ENCODE measurements around the gene ENHO. TPM values are rescaled to one million over a fixed set of nuclear protein-coding genes. Genes with fewer than 3 reads are reported as not detected.

Gene ENHO
- total RNA-seq, 2 donors from 2014 or later: 0.75 TPM; not detected in 1

DNA sequence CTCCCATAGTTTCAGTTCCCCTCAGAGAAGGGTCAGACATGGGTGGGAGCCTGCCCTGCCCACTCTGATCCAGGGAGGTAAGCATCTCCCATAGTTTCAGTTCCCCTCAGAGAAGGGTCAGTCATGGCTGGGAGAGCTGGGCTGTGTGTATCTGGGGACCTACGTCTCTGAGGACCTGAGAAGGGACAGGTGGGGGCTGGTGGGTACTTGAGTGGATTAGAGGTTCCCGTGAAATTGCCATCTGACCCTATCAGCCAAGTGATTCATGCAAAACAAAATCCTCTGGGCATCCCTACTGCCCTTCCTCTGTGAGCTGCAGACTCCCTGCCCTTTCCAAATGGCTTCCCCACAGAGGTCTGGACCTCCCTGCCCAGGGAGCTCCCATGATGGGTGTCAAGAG is 3.9 kb downstream of the ENHO start:
- Histone ChIP-seq H3K27ac (no peak overlapping the region), H3K9me3 (no peaks in the 10 kb centered on the region), H3K27me3 (no peaks in the 10 kb centered on the region), H3K4me3 (no peak overlapping the region), H3K4me1 (peaks cover 0 to 10% of the 10 kb centered on the region in 2 donors), H3K36me3 (no peaks in the 10 kb centered on the region)
- DNase-seq (ENCODE audit: low spot score): no peak
- TF ChIP-seq, protein P1, sequence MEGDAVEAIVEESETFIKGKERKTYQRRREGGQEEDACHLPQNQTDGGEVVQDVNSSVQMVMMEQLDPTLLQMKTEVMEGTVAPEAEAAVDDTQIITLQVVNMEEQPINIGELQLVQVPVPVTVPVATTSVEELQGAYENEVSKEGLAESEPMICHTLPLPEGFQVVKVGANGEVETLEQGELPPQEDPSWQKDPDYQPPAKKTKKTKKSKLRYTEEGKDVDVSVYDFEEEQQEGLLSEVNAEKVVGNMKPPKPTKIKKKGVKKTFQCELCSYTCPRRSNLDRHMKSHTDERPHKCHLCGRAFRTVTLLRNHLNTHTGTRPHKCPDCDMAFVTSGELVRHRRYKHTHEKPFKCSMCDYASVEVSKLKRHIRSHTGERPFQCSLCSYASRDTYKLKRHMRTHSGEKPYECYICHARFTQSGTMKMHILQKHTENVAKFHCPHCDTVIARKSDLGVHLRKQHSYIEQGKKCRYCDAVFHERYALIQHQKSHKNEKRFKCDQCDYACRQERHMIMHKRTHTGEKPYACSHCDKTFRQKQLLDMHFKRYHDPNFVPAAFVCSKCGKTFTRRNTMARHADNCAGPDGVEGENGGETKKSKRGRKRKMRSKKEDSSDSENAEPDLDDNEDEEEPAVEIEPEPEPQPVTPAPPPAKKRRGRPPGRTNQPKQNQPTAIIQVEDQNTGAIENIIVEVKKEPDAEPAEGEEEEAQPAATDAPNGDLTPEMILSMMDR (IDR thresholded peaks at IDR 0.05): no peak

- H3K27me3 ChIP-seq: no peaks in the 10 kb centered on the region
- no peaks in the 10 kb centered on the region for H3K9me3 ChIP-seq
- TF ChIP-seq, protein P1 (IDR thresholded peaks at IDR 0.05): no peak
- H3K36me3 ChIP-seq: no peaks in the 10 kb centered on the region
- H3K27ac ChIP-seq: no peak overlapping the region
- peaks cover 0 to 5% of the 10 kb centered on the region in 2 donors for H3K4me1 ChIP-seq
- H3K4me3 ChIP-seq: no peak overlapping the region
- no peak for DNase-seq (ENCODE audit: low spot score)
Observed at GRCh38 chr9:34518110-34518616, 4.6 kb downstream of the ENHO start.

DNA sequence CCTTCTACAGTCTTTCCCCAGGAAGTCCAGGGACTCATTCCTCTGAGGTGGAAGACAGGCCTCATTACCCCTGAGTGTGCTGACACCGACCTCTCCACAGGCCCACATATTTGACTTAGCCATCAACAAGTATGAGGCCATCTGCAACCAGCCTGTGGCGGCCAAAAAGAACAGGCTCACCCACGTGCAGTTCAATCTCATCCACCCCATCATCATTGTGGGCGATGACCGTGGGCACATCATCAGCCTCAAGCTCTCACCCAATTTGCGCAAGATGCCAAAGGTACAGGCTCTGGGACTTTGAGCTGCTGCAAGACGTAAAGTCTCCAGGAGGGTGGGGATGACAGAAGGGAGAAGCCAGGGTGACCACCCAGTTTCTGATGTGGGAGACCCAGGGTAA is 5.6 kb downstream of the ENHO start:
- no peak for DNase-seq (ENCODE audit: low spot score)
- Histone ChIP-seq H3K27ac (no peak overlapping the region), H3K4me1 (no peaks in the 10 kb centered on the region), H3K9me3 (no peaks in the 10 kb centered on the region), H3K27me3 (no peaks in the 10 kb centered on the region), H3K4me3 (no peak overlapping the region), H3K36me3 (no peaks in the 10 kb centered on the region)
- TF ChIP-seq, protein P1 (IDR thresholded peaks at IDR 0.05): no peak

DNA sequence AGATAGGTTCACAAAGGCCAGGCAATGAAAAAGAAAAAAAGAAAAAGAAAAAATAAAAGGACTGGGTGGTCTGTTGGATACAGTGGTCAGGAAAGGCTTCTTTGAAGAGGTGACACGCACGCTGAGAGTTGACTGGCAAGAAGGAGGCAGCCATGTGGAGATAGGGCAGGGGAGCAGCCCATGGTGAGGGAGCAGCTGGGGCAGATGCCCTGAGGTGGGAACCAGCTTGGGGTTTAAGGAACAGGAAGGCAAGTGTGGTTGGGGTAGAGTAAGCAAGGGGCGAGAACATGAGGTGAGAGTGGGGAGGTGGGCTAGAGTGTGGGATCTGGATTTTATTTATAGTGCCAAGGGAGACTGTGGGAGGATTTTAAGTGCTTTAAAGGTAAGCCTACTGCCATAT is 6.8 kb downstream of the ENHO start:
- TF ChIP-seq, protein P1 (IDR thresholded peaks at IDR 0.05): no peak
- Histone ChIP-seq H3K27ac (no peak overlapping the region), H3K4me1 (no peaks in the 10 kb centered on the region), H3K4me3 (no peak overlapping the region), H3K9me3 (no peaks in the 10 kb centered on the region), H3K36me3 (no peaks in the 10 kb centered on the region), H3K27me3 (no peaks in the 10 kb centered on the region)
- no peak for DNase-seq (ENCODE audit: low spot score)

GRCh38 chr9:34514816-34515215 is 8.0 kb downstream of the ENHO start:
- Histone ChIP-seq H3K36me3 (no peaks in the 10 kb centered on the region), H3K27me3 (no peaks in the 10 kb centered on the region), H3K4me1 (no peaks in the 10 kb centered on the region), H3K27ac (no peak overlapping the region), H3K9me3 (no peaks in the 10 kb centered on the region), H3K4me3 (no peak overlapping the region)
- TF ChIP-seq, protein P1 (IDR thresholded peaks at IDR 0.05): no peak
- DNase-seq (ENCODE audit: low spot score): no peak

- H3K27ac ChIP-seq: no peak overlapping the region
- no peaks in the 10 kb centered on the region for H3K27me3 ChIP-seq
- H3K9me3 ChIP-seq: no peaks in the 10 kb centered on the region
- TF ChIP-seq, protein P1 (IDR thresholded peaks at IDR 0.05): no peak
- H3K36me3 ChIP-seq: no peaks in the 10 kb centered on the region
- H3K4me3 ChIP-seq: no peak overlapping the region
- H3K4me1 ChIP-seq: no peaks in the 10 kb centered on the region
- DNase-seq (ENCODE audit: low spot score): no peak
Observed at GRCh38 chr9:34514401-34514800, 8.4 kb downstream of the ENHO start.
